Tibial artery (tissue), 4 donors: ENCODE data around the gene SLC44A2.

ENCODE experiments used
- DNase-seq, 2 donors: peaks; one replicate each; pipeline ENCODE4 v3.0.0-alpha.2; 2019
- H3K27ac ChIP-seq, 2 donors: fragments of 200-600 bp; sonication (generic) in 1 of 2; 1 replicate in 1 of 2; 2 replicates in 1 of 2; pipeline ENCODE4 v1.5.1; 2018 to 2019; ENCODE audit warnings: mild to moderate bottlenecking in 1 of 2
- H3K27me3 ChIP-seq, 2 donors: fragments of 200-600 bp; sonication (generic) in 1 of 2; one replicate each; pipeline versions ENCODE4 v1.5.1 to v1.6.0; 2016 to 2019
- H3K36me3 ChIP-seq, 3 donors: fragments of 200-600 bp; sonication (generic) in 2 of 3; one replicate each; pipeline ENCODE4 v1.5.1; 2016 to 2019; ENCODE audit warnings: mild to moderate bottlenecking in 2 of 3
- H3K4me1 ChIP-seq, 4 donors: fragments of 200-600 bp; sonication (generic) in 2 of 4; 1 replicate in 3 of 4; 2 replicates in 1 of 4; pipeline ENCODE4 v1.5.1; 2016 to 2019
- H3K4me3 ChIP-seq, 2 donors: fragments of 200-600 bp; sonication (generic) in 1 of 2; 1 replicate in 1 of 2; 2 replicates in 1 of 2; pipeline ENCODE4 v1.5.1; 2018 to 2019; ENCODE audit warnings: mild to moderate bottlenecking in 2 of 2
- H3K9me3 ChIP-seq, 3 donors: fragments of 200-600 bp; sonication (generic) in 1 of 3; one replicate each; pipeline ENCODE4 v1.5.1; 2016 to 2019
- intact Hi-C: fragments of 100-400 bp; cut with DNase I; formaldehyde crosslinking; loops from one replicate; pipeline ENCODE4 v1.15.0; 2023; ENCODE audit warnings: low total_unique reads
- TF ChIP-seq, protein P1 (sequence below), 2 experiments: fragments of 200-600 bp in 1 of 2; fragments of 450-650 bp in 1 of 2; IDR thresholded peaks; one replicate each; pipeline ENCODE4 v1.5.1; 2017 to 2019; ENCODE audit warnings: antibody characterized with exemption in 2 of 2, mild to moderate bottlenecking in 1 of 2, moderate library complexity in 1 of 2

Gene SLC44A2

DNA sequence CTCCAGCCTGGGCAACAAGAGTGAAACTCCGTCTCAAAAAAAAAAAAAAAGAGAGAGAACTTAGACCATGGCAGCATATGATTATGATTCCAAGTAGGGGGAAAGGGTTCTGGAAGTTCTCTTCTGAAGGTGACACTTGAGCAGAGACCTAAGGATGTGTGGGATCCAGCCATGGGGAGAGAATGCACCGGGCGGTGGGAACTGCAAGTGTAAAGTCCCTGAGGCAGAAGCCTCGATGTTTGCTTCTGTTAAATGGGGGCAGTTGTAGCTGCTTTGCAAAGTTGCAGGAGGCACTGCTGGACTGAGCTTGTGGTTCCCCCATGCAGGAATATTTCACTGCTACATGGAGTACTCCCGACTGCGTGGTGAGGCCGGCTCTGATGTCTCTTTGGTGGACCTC is 9.1 kb downstream of the SLC44A2 start:
- Histone ChIP-seq H3K9me3 (no peaks in the 10 kb centered on the region), H3K27me3 (no peaks in the 10 kb centered on the region), H3K27ac (no peak overlapping the region), H3K4me1 (no peaks in the 10 kb centered on the region), H3K36me3 (peaks cover 83 to 99% (median 95%) of the 10 kb centered on the region in 3 donors), H3K4me3 (no peak overlapping the region)
- no peak for DNase-seq
- intact Hi-C loops = no loop called here
- TF ChIP-seq, protein P1, sequence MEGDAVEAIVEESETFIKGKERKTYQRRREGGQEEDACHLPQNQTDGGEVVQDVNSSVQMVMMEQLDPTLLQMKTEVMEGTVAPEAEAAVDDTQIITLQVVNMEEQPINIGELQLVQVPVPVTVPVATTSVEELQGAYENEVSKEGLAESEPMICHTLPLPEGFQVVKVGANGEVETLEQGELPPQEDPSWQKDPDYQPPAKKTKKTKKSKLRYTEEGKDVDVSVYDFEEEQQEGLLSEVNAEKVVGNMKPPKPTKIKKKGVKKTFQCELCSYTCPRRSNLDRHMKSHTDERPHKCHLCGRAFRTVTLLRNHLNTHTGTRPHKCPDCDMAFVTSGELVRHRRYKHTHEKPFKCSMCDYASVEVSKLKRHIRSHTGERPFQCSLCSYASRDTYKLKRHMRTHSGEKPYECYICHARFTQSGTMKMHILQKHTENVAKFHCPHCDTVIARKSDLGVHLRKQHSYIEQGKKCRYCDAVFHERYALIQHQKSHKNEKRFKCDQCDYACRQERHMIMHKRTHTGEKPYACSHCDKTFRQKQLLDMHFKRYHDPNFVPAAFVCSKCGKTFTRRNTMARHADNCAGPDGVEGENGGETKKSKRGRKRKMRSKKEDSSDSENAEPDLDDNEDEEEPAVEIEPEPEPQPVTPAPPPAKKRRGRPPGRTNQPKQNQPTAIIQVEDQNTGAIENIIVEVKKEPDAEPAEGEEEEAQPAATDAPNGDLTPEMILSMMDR (IDR thresholded peaks at IDR 0.05) = no peak

DNA sequence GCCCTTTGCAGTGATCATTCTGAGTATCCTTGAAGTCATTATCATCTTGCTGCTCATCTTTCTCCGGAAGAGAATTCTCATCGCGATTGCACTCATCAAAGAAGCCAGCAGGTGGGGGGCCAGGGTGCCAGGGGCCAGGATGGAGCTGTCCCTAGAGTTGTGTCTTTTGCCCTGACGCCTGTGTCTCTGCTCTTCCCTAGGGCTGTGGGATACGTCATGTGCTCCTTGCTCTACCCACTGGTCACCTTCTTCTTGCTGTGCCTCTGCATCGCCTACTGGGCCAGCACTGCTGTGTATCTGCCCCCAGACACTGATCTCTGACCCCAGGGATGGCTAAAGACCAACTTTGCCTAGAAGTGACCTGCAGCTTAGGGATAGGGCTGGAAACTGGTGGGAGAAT is 9.6 kb downstream of the SLC44A2 start:
- H3K36me3 ChIP-seq = peaks cover 82 to 99% (median 92%) of the 10 kb centered on the region in 3 donors
- TF ChIP-seq, protein P1 (IDR thresholded peaks at IDR 0.05) = no peak
- no peaks in the 10 kb centered on the region for H3K27me3 ChIP-seq

DNA sequence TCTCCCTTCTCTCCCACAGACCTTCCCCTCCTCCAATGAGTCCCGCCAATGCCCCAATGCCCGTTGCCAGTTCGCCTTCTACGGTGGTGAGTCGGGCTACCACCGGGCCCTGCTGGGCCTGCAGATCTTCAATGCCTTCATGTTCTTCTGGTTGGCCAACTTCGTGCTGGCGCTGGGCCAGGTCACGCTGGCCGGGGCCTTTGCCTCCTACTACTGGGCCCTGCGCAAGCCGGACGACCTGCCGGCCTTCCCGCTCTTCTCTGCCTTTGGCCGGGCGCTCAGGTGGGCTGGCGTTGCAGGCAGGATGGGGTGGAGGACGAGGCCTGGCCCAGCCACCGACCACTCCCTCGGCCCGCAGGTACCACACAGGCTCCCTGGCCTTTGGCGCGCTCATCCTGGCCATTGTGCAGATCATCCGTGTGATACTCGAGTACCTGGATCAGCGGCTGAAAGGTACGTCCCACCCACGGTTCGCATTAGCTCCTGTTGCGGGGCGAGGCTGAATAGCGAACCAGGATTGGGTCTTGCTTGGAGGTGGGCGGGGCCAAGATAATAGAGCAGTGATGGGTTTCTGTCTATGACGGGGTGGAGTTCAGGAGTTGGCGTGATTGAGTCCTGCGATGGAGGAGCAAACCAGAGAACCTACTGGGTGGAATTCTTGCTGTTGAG is 11.1 kb downstream of the SLC44A2 start:
- Histone ChIP-seq H3K27me3 (no peaks in the 10 kb centered on the region), H3K4me3 (no peak overlapping the region), H3K27ac (no peak overlapping the region), H3K4me1 (peaks cover 0 to under 1% (median 0%) of the 10 kb centered on the region in 4 donors), H3K36me3 (peaks cover 82 to 99% (median 91%) of the 10 kb centered on the region in 3 donors), H3K9me3 (no peaks in the 10 kb centered on the region)
- intact Hi-C loops = no loop called here
- DNase-seq = no peak
- TF ChIP-seq, protein P1 (IDR thresholded peaks at IDR 0.05) = no peak

More for the DNA sequence above, 9.6 kb downstream of the SLC44A2 start:
- Histone ChIP-seq H3K4me3 (no peak overlapping the region), H3K27ac (no peak overlapping the region), H3K9me3 (no peaks in the 10 kb centered on the region), H3K4me1 (no peaks in the 10 kb centered on the region)
- DNase-seq = no peak
- intact Hi-C loops = no loop called here

DNA sequence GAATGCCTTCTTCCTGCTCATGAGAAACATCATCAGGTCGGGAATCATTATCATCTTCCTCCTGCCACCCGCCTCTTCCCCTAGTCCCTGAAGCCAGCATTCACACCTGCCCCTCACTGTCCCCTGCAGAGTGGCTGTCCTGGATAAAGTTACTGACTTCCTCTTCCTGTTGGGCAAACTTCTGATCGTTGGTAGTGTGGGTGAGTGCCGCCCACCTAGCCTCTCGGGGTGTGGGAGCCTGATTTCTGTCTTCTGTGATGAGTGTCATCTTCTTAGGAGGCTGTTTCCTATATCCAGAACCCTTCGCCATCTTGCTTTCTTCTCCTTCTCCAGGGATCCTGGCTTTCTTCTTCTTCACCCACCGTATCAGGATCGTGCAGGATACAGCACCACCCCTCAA is 12.5 kb downstream of the SLC44A2 start:
- Histone ChIP-seq H3K4me3 (no peak overlapping the region), H3K36me3 (peaks cover 80 to 99% (median 90%) of the 10 kb centered on the region in 3 donors)
- intact Hi-C loops = no loop called here

DNA sequence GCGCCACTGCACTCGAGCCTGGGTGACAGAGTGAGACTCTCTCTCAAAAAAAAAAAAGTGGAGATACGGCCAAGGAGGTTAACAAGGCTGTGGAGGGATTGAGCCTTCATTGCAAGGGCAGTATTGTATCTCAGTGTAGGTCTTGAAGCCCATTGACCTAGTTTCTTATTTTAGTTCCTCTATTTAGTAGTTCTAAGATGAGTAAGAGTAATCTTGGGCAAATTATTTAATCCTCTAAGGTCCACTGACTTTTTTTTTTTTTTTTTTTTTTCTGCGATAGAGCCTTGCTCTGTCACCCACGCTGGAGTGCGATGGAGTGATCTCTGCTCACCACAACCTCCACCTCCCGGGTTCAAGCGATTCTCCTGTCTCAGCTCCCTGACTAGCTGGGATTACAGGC is 14.5 kb downstream of the SLC44A2 start:
- TF ChIP-seq, protein P1 (IDR thresholded peaks at IDR 0.05) = no peak
- H3K36me3 ChIP-seq = peaks cover 66 to 90% (median 84%) of the 10 kb centered on the region in 3 donors
- peaks cover 0 to 30% (median 9%) of the 10 kb centered on the region in 4 donors for H3K4me1 ChIP-seq
- H3K27ac ChIP-seq = no peak overlapping the region
- no peak overlapping the region for H3K4me3 ChIP-seq
- no peaks in the 10 kb centered on the region for H3K27me3 ChIP-seq
- DNase-seq = no peak
- intact Hi-C loops = no loop called here
- H3K9me3 ChIP-seq = no peaks in the 10 kb centered on the region

More for the DNA sequence above, 12.5 kb downstream of the SLC44A2 start:
- H3K27ac ChIP-seq = no peak overlapping the region
- TF ChIP-seq, protein P1 (IDR thresholded peaks at IDR 0.05) = no peak
- H3K27me3 ChIP-seq = no peaks in the 10 kb centered on the region
- H3K9me3 ChIP-seq = no peaks in the 10 kb centered on the region
- H3K4me1 ChIP-seq = peaks cover 0 to 15% (median 0%) of the 10 kb centered on the region in 4 donors
- no peak for DNase-seq
